Activated CD4-positive, alpha-beta T cell treated with anti-CD3 and anti-CD28 coated beads, Interleukin-2, Interleukin-6, amounts not matched to agents 100 ng/mL and 50 ng/mL, durations not matched to agents 16 hours and 8 hours (primary cell): ENCODE measurements around the gene OR11H6.
"Not testable (repeated sequence)": the region's sequence is repeated elsewhere in the genome, so short reads cannot be mapped to it uniquely, and the experiment has no call there.

ENCODE experiments used
- DNase-seq: peaks from one replicate; pipeline ENCODE4 v3.0.0-alpha.2; 2020

Gene OR11H6, protein sequence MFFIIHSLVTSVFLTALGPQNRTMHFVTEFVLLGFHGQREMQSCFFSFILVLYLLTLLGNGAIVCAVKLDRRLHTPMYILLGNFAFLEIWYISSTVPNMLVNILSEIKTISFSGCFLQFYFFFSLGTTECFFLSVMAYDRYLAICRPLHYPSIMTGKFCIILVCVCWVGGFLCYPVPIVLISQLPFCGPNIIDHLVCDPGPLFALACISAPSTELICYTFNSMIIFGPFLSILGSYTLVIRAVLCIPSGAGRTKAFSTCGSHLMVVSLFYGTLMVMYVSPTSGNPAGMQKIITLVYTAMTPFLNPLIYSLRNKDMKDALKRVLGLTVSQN

DNA sequence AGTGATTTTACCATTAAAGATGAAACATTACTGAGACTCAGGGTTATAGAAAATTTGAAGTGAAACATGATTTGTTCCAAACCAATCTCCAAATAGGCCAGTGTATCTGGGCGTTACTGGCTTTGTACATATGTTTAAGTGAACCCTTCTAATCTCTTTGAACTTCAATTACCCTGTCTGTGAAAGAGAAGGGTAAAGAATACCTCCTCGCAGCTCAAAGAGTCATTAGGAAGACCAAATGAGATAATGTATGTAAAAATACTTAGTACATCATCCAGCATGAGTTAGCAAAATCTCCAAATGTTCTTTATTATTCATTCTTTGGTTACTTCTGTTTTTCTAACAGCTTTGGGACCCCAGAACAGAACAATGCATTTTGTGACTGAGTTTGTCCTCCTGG lies at the start of gene OR11H6:
Gene OR11H6 (plus strand): TSS at position 301 of the 400 bp plus-strand sequence. CDS start 0 bp downstream, at position 301.
- DNase-seq, result no peak

DNA sequence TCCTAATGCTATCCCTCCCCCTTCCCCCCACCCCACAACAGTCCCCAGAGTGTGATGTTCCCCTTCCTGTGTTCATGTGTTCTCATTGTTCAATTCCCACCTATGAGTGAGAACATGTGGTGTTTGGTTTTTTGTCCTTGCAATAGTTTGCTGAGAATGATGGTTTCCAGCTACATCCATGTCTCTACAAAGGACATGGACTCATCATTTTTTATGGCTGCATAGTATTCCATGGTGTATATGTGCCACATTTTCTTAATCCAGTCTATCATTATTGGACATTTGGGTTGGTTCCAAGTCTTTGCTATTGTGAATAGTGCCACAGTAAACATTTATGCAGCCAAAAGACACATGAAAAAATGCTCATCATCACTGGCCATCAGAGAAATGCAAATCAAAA lies 49.3 kb upstream of the OR11H6 start:
- not testable (repeated sequence) for DNase-seq

DNA sequence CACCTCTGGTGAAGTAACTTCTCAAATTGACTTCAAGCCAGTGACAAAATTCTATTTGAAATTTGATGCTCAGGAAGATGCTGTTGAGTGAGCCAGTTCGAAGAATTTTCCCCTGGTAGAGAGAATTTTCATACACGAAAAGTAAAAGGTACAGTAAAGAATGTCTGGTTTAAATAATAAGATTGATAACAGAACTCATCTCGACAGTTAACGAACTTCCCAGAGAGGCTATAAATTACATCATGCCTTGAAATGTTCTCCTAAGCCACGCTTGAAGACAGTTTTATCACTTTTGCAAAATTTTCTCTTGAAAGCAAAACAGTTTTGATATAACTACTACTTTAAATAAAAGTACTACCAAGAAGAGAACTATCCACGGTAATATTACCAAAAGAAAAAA lies 47.2 kb upstream of the OR11H6 start:
- no peak for DNase-seq

DNA sequence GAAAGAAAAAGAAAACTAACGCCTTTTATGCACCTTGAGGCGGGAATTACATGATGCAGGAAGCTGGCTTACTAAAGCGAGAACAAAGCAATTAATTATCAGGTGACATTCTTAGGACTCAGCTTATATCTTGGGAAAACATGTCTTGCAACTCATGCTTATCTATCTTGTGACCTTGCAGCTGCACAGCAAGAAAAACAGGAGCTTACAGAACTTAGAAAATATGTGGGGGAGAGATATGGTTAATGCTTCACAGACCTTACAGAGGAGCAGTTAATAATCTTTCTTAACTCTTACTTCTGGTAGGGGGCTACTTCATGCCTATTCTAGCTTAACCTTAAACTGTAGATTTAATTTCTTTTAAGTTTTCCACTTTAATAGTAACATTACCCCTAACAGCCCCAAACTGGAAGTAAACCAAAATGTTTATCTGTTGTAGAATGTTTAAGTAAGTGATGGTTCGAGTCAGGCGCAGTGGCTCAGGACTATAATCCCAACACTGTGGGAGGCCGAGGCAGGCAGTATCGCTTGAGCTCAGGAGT lies 46.0 kb upstream of the OR11H6 start:
- no peak for DNase-seq

DNA sequence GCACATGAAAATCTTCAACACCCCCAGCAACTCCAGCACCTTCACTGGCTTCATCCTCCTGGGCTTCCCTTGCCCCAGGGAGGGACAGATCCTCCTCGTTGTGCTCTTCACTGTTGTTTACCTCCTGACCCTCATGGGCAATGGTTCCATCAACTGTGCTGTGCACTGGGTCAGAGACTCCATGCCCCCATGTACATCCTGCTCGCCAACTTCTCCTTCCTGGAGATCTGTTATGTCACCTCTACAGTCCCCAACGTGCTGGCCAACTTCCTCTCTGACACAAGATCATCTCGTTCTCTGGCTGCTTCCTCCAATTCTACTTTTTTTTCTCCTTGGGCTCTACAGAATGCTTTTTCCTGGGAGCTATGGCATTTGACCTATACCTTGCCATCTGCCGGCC lies 44.3 kb upstream of the OR11H6 start:
- DNase-seq, result no peak

DNA sequence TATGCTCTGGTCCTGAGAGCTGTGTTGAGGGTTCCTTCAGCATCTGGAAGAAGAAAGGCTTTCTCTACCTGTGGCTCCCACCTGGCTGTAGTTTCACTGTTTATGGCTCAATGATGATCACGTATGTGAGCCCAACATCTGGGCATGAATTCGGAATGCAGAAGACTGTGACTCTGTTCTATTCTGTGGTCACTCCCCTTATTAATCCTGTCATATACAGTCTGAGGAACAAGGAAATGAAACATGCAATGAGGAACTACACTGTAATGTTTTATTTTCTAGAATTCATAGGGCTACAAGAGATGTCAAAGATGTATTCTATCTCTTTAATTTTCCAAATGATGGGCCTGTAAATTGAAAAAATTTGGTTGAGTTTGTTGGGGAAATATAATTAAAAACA lies 43.6 kb upstream of the OR11H6 start:
- DNase-seq, result no peak

DNA sequence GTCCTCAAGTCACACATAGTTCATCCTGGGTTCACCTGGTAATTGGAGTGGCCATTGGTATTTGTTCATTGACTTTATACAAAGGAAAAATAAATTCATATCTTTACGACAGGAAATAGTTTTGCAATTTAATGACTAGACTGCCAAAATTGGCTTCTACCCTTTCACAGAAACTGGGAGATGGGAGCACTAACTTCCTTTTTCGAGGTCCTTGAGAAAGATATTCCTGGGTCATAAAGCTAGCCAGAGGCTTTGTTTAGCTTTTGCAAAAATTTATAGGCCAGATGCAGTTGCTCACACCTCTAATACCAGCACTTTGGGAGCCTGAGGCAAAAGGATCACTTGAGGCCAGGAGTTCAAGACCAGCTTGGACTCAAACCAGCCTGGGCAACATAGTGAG lies 43.0 kb upstream of the OR11H6 start:
- DNase-seq, result no peak

DNA sequence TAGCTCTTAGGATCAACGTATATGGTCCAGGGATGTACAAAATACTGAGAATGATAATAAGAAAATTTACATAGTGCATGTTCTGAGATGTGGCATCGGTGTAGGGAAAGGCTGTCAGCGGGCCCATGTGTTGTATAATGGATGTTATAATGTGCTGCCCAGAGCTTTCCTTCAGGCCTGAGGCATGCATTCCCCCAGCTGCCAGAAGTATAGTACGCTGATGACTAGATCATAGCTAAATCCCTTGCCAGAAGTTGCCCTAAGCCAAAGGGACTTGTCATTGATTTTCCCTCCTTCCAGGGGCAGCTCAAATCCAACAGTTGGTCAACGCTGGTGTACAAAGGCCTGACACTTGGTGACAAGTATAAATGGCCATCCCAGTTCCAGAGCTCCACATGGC lies 39.3 kb upstream of the OR11H6 start:
- no peak for DNase-seq

DNA sequence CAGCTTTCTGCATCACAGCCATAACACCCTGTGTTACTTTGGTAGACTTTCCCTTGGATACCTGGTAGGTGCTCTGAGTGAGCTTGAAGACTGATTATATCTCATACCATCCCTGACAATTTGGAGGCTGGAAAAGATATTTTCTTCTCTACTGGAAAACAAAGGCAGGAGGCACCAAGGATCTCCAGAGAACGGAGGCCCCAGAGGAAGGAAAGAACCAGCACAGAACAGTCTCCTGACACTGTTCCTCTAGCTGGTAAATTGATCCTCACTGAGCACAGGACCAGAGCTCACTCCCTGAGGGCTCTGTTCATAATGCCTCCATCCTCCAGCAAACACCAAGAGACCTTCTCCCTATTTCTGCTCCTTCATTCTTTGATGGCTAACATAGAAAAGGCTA lies 32.9 kb upstream of the OR11H6 start, which contains the start of gene OR11G2:
Gene OR11G2 (plus strand): TSS at position 301 of the 400 bp plus-strand sequence. CDS start 6,542 bp downstream, outside the sequence.
- DNase-seq, result no peak

DNA sequence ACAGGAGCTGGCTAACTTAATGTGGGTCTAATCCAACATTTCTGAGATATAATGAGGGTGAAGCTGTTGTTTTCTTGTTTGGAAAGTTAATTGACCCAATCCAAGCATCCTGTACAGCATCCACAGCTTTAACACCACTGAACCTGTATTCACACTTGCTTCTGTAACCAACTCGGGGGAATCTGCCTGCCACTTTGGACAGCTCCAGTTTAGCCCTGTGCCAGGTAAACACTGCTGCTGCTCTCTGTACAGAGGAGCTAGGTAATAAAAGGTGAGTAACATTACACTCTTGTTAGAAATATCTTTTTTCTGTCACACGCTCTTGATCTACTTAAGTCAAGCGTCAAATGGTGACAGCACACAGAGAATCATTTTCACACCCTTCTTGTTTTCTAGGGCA lies 32.1 kb upstream of the OR11H6 start:
- no peak for DNase-seq

DNA sequence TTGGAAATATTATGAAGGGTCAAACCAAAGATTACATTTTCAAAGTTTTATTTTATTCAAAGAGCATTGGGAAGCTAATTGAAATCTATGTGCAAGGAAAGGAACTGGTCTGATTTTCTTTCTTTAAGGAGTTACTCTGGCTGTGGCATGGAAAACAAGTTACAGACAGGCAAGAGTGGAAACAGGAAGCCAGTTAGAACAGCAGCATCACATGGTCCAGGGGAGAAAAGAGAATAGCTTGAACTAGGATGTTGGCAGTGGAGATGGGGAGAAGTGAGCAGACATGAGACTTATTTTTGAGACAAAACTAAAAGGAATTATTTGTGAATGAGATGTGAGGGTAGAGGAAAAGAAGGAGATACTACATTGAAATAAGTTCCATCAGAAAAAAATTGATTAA lies 29.4 kb upstream of the OR11H6 start:
- no peak for DNase-seq

DNA sequence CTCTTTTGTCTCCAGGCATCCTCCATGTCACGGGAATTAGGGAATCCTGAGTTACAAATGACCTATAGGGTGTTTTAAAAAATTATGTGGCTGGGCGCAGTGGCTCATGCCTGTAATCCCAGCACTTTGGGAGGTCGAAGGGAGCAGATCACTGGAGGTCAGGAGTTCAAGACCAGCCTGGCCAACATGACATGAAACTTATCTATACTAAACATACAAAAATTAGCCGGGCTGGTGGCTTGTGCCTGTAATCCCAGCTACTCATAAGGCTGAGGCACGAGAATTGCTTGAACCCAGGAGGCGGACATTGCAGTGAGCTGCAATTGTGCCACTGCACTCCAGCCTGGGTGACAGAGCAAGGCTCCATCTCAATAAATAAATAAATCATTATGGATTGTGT lies 28.3 kb upstream of the OR11H6 start:
- not testable (repeated sequence) for DNase-seq

DNA sequence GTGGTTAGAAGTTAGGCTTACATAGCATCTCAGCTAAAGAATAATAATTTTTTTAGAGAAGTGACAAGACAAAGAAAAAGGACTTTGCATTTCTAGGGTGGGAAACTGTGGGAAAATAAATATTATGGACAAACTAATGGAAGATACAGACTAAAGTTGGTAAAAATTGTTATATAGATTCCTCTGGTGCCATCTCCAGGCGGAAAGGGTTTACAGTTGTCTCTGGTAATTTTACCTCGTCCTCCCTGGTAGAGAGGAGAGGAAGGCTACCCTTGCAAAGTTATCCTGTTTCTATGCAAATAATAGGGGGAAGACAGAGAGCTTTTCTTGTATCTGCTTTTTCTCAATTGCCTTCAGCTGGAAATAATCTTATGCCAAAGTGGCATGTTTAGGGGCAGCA lies 27.6 kb upstream of the OR11H6 start:
- no peak for DNase-seq

DNA sequence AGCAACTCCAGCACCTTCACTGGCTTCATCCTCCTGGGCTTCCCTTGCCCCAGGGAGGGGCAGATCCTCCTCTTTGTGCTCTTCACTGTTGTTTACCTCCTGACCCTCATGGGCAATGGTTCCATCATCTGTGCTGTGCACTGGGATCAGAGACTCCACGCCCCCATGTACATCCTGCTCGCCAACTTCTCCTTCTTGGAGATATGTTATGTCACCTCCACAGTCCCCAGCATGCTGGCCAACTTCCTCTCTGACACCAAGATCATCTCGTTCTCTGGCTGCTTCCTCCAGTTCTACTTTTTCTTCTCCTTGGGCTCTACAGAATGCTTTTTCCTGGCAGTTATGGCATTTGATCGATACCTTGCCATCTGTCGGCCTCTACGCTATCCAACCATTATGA lies 26.1 kb upstream of the OR11H6 start:
- DNase-seq, result no peak

DNA sequence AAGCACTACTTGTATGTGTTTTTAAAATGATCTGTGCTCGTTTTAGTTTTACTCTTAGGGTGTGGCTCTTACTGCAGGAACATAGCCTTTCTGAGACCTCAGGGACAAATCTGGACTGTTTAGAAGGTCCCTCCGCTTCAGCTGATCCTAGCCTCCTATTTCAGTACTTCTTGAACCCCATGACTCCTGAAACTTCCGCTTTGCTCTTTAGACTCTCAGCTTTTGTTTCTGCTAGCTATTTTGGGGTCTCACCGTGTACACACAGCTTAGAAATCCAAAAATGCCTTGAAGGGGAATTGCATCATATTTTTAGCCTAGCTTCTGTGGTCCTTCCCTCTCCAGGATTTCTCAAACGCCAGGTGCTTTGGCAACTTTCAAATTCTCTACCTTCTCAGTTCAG lies 24.5 kb upstream of the OR11H6 start:
- DNase-seq, result no peak

DNA sequence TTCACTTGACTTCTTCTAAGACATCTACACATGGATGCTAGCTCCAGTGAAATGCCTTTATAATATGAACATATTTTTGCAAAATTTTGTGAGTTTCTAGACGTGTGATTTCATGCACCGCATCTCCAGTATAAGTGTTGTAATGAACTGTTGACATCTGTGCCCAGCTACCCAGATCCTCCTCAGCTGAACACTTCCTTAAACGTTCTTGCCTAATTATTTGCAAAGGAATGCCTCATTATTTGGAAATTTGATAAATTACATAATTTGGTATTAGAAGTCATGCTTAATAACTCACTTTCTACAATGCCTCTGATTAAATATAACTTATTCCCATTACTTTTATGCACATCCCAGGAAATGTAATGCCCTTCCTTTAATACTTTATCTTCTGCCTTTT lies 18.8 kb upstream of the OR11H6 start:
- DNase-seq, result no peak

DNA sequence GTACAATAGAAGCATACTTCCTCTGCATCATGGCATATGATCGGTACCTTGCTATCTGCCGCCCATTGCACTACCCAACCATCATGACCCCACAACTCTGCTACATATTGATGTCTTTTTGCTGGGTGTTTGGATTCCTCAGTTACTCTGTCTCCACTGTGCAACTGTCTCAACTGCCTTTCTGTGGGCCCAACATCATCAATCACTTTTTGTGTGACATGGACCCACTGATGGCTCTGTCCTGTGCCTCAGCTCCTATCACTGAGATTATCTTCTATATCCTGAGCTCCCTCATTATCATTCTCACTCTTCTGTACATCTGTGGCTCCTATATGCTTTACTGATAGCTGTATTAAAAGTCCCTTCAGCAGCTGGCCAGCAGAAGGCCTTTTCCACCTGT lies 13.9 kb upstream of the OR11H6 start:
- no peak for DNase-seq

DNA sequence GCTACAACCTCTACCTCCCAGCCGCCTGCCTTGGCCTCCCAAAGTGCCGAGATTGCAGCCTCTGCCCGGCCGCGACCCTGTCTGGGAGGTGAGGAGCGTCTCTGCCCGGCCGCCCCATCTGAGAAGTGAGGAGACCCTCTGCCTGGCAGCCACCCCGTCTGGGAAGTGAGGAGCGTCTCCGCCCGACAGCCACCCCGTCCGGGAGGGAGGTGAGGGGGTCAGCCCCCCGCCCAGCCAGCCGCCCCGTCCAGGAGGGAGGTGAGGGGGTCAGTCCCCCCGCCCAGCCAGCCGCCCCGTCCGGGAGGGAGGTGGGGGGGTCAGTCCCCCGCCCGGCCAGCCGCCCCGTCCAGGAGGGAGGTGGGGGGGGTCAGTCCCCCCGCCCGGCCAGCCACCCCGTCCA lies 11.1 kb upstream of the OR11H6 start:
- not testable (repeated sequence) for DNase-seq

DNA sequence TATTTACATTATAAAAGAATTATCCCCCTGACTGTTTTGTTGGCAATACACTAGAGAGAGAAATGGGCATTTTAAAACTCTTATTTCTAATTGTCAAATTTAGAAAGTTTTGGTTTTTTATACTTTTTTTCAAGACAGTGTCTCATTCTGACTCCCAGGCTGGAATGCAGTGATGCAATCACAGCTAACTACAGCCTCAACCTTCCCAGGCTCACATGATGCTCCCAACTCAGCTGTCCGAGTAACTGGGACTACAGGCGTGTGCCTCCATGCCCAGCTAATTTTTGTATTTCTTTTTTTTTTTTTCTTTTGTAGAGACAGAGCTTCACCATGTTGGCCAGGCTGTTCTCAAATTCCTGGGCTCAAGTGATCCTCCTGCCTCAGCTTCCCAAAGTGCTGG lies 8.3 kb upstream of the OR11H6 start:
- no peak for DNase-seq

DNA sequence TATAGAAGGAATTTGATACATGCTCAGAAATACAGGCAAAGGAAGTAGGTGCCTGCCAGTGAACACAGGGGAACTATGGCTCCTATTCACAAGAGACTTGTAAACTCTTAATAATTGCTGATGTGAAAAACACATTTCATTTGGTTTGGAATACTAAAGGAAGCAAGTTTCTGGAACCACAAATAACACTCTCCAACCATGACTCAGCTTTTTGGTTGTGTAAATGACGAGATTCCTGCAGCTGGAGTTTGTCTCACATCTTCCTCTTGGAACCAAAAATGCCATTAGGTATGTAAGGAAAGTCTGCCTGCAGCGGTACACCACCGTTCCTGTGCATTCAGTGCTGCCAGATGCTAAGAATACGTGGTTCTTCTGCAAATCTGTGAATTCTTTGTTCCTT lies 4.5 kb upstream of the OR11H6 start:
- DNase-seq, result no peak

DNA sequence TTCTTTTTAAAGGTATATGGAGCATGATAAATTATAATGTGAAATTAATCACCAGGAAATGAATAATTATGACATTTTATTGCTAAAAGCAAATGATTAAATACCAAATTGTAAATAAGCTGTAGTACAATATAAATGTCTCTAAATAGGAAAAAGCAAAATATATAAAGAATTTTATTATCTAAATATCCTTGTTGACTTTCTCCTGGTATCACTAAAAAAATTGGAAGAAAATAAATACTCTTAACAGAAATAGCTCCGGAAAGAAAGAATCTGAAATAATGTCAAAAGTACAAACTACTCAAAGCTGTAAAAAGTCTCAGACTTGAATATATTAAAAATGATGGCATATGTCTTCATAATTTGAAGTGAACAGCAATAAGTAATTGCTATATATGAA lies 5.2 kb downstream of the OR11H6 start, which contains the start of gene OR11H7:
Gene OR11H7 (plus strand): TSS at position 301 of the 400 bp plus-strand sequence.
- no peak for DNase-seq

DNA sequence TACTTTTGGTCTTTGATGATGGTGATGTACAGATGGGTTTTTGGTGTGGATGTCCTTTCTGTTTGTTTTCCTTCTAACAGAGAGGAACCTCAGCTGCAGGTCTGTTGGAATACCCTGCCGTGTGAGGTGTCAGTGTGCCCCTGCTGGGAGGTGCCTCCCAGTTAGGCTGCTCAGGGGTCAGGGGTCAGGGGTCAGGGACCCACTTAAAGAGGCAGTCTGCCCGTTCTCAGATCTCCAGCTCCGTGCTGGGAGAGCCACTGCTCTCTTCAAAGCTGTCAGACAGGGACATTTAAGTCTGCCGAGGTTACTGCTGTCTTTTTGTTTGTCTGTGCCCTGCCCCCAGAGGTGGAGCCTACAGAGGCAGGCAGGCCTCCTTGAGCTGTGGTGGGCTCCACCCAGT lies 11.9 kb downstream of the OR11H6 start:
- not testable (repeated sequence) for DNase-seq

DNA sequence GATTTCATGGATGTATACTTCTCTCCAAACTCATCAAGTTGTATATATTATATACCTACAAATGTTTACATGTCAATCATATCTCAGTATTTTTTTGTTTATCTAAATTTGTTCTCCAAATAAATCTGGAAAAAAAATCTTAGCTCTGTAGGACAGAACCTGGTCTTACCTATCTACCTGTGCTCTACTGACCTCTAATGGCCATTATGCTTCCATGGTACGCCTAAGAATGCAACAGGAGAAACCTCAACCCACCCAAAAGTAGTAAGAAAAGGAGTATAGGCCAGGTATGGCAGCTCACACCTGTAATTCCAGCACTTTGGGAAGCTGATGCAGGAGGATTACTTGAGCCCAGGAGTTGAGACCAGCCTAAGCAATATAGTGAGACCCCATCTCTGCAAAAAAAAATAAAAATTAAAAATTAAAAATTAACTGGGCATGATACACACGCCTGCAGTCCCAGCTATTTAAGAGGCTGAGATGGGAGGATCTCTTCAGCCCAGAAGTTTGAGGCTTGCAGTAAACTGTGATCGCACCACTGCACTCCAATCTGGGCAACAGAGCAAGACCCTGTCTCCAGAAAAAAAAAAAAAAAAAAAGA lies 24.2 kb downstream of the OR11H6 start:
- DNase-seq, result no peak

DNA sequence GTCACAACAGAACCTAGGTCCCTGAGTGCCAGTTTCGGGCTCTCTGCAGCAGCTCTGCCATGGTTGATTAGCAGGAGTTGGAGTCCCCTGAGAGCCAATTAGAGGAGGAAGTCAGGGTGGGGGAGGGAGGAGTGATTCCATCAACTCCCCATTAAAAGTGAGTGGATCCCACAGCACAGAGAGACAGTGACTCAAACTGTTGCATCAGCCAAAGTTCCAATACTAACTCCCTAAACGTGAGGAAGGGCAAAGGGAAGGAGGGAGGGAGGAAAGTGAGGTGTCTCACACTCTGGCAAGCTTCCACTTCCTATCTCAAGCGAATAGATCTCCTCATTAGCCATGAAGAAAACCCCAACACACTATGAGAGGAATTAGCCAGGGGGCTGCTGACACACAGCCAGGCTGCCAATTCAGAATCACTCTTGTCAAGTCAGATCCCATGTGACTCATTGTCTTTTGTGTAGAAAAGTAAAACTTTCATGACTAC lies 39.2 kb downstream of the OR11H6 start:
- DNase-seq, result no peak
